HepG2 (cell line): ENCODE data around the gene PTGDS.

Source experiments
- ELF1 ChIP-seq: sonication (generic); formaldehyde crosslinking; IDR thresholded peaks from 2 replicates; pipeline ENCODE4 v1.4.0; 2020; ENCODE audit warnings: missing genetic modification reagents
- GTF2F1 ChIP-seq: fragments of 150-350 bp; IDR thresholded peaks from 2 replicates; pipeline ENCODE4 v1.6.1; 2014; ENCODE audit warnings: low read length
- KDM1A ChIP-seq: IDR thresholded peaks from 2 replicates; pipeline ENCODE4 v1.6.1; 2016; ENCODE audit warnings: missing compliant biosample characterization
- KDM5A ChIP-seq: fragments of 200-600 bp; sonication (generic); IDR thresholded peaks from 2 replicates; pipeline ENCODE4 v1.7.0; 2018; ENCODE audit warnings: antibody characterized with exemption, mild to moderate bottlenecking, low read length, borderline replicate concordance
- PHF8 ChIP-seq: sonication (generic); formaldehyde crosslinking; IDR thresholded peaks from 2 replicates; pipeline ENCODE4 v1.5.0; 2020; ENCODE audit warnings: missing genetic modification reagents
- POLR2A ChIP-seq, 2 experiments: IDR thresholded peaks; 2 replicates each; pipeline ENCODE4 v1.6.1; 2011; ENCODE audit warnings: low read depth in 2 of 2, low read length in 2 of 2, mild to moderate bottlenecking in 1 of 2, moderate library complexity in 1 of 2; ENCODE audit not compliant: insufficient read depth in 1 of 2
- SIN3B ChIP-seq: fragments of 150-350 bp; IDR thresholded peaks from 2 replicates; pipeline ENCODE4 v1.6.1; 2014; ENCODE audit warnings: low read length
- SP2 ChIP-seq: sonication (generic); formaldehyde crosslinking; IDR thresholded peaks from 2 replicates; pipeline ENCODE4 v1.5.1; 2020; ENCODE audit warnings: mild to moderate bottlenecking, missing genetic modification reagents
- TARDBP ChIP-seq: sonication (generic); formaldehyde crosslinking; IDR thresholded peaks from 2 replicates; pipeline ENCODE4 v1.8.0; 2022; ENCODE audit warnings: mild to moderate bottlenecking, missing genetic modification reagents
- ZNF317 ChIP-seq: sonication (generic); formaldehyde crosslinking; IDR thresholded peaks from 2 replicates; pipeline ENCODE4 v1.5.0; 2020; ENCODE audit warnings: mild to moderate bottlenecking, missing genetic modification reagents
- ZNF335 ChIP-seq: sonication (generic); formaldehyde crosslinking; IDR thresholded peaks from 2 replicates; pipeline ENCODE4 v1.4.0; 2020; ENCODE audit warnings: missing genetic modification reagents
- ZZZ3 ChIP-seq: sonication (generic); formaldehyde crosslinking; IDR thresholded peaks from 2 replicates; pipeline ENCODE4 v1.4.0; 2020; ENCODE audit warnings: missing genetic modification reagents, mild to moderate bottlenecking, borderline replicate concordance
- TF ChIP-seq, protein P1 (sequence below): sonication (generic); formaldehyde crosslinking; IDR thresholded peaks from 2 replicates; pipeline ENCODE4 v1.5.0; 2020; ENCODE audit warnings: mild to moderate bottlenecking, missing genetic modification reagents, moderate library complexity
- TF ChIP-seq, protein P2 (sequence below): sonication (generic); formaldehyde crosslinking; IDR thresholded peaks from 2 replicates; pipeline ENCODE4 v1.9.0; 2021; ENCODE audit warnings: missing genetic modification reagents, borderline replicate concordance

DNA sequence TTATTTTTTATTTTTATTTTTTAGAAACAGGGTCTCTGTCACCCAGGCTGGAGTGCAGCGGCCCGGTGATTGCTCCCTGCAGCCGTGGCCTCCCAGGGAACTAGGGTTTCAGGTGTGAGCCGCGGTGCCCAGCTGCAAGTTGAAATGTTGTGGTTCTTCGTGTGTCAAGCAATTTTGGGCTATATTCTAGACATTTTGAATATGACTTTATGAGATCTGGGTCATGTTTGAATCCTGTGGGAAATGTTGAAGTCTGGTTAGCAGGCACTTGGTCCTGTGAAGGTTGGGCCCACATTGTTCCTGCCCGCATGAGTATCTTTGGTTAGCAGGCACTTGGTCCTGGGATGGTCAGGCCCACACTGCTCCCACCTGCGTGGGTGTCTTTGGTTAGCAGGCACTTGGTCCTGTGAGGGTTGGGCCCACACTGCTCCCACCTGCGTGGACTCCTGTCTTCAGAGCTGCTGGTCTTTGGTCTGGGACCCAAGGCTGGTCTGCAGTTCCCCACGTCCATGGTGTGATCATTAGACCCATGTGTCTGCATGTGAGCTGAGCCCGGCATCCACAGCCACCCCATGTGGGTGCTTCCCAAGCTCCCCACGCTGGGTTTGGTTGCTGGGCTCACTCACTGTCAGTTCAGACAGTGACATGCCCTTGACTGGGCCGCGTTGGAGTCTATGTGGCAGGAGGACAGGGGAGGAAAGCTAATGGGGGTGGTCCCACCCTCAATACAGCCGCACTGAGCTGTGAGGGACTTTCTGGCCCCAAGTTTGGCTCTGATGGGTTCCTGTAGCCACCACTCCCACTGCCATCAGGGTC is 39.9 kb upstream of the PTGDS start:
- TF ChIP-seq, protein P1, sequence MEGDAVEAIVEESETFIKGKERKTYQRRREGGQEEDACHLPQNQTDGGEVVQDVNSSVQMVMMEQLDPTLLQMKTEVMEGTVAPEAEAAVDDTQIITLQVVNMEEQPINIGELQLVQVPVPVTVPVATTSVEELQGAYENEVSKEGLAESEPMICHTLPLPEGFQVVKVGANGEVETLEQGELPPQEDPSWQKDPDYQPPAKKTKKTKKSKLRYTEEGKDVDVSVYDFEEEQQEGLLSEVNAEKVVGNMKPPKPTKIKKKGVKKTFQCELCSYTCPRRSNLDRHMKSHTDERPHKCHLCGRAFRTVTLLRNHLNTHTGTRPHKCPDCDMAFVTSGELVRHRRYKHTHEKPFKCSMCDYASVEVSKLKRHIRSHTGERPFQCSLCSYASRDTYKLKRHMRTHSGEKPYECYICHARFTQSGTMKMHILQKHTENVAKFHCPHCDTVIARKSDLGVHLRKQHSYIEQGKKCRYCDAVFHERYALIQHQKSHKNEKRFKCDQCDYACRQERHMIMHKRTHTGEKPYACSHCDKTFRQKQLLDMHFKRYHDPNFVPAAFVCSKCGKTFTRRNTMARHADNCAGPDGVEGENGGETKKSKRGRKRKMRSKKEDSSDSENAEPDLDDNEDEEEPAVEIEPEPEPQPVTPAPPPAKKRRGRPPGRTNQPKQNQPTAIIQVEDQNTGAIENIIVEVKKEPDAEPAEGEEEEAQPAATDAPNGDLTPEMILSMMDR (CRISPR knock-in tag): no peak
- TF ChIP-seq ZNF317 (CRISPR knock-in tag): no peak
- TF ChIP-seq POLR2A (IDR thresholded peaks at IDR 0.05; ENCODE audit: insufficient read depth in 1 of 2, low read depth in 2 of 2, low read length in 2 of 2): no peak
- TF ChIP-seq ELF1: no peak
- TF ChIP-seq KDM5A: no peak
- no peak for TF ChIP-seq TARDBP (CRISPR knock-in tag)
- TF ChIP-seq, protein P2, sequence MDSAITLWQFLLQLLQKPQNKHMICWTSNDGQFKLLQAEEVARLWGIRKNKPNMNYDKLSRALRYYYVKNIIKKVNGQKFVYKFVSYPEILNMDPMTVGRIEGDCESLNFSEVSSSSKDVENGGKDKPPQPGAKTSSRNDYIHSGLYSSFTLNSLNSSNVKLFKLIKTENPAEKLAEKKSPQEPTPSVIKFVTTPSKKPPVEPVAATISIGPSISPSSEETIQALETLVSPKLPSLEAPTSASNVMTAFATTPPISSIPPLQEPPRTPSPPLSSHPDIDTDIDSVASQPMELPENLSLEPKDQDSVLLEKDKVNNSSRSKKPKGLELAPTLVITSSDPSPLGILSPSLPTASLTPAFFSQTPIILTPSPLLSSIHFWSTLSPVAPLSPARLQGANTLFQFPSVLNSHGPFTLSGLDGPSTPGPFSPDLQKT (CRISPR knock-in tag): no peak
- no peak for TF ChIP-seq PHF8 (CRISPR knock-in tag)
- no peak for TF ChIP-seq ZZZ3
- TF ChIP-seq SIN3B: no peak
- no peak for TF ChIP-seq ZNF335 (CRISPR knock-in tag)
- no peak for TF ChIP-seq GTF2F1
- no peak for TF ChIP-seq SP2
- TF ChIP-seq KDM1A (CRISPR knock-in tag): no peak
